GM03348 (cell line): ENCODE measurements around the gene TNS3.
"Not testable (repeated sequence)": the region's sequence is repeated elsewhere in the genome, so short reads cannot be mapped to it uniquely, and the experiment has no call there.

Source experiments
- DNase-seq: peaks from one replicate; pipeline ENCODE4 v3.0.0; 2012; ENCODE audit warnings: low spot score

TNS3 gene

DNA sequence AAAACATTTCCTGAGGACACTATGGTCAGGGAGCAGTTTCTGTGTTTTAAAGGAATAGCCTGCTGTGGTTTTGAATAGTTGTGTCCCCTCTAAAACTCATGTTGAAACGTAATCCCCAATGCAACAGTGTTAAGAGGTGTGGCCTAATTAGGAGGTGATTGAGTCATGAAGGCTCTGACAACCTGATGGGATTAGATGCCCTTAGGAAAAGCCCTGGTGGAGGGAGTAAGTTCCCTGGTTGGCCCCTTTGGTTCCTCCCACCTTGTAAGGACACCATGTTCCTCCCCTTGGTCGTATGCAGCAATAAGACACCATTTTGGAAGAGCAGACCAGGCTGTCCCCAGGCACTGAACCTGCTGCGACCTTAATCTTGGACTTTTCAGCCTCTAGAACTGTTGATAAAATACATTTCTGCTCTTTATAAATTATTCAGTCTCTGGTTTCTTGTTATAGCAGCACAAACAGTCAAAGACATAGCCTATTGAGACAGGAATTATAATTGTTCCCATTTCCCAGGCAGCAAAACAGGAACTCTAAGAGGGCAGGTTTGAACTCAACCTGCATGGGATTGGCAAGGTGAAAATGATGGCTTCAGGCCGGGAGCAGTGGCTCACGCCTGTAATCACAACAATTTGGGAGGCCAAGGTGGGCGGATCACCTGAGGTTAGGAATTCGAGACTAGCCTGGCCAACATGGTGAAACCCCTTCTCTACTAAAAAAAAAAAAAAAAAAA, 20.5 kb upstream of the TNS3 start:
- no peak for DNase-seq

DNA sequence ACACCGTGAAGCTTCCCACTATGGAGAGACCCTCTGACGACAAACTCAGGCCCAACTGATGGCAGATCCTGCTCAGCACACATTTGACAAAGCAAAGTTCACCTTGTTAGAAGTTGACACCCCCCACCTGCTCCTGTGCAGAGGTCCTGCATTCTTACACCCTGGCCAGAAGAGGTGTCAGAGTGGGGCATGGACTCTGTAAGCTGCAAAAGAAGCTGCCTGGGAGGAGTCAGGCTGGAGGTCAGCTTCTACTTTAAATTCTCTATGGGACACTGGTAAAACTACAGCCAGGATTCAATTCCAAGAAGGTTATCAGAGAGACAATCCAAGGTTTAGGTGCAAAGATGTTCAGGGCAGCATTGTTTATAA, 20.0 kb upstream of the TNS3 start:
- DNase-seq, result no peak

DNA sequence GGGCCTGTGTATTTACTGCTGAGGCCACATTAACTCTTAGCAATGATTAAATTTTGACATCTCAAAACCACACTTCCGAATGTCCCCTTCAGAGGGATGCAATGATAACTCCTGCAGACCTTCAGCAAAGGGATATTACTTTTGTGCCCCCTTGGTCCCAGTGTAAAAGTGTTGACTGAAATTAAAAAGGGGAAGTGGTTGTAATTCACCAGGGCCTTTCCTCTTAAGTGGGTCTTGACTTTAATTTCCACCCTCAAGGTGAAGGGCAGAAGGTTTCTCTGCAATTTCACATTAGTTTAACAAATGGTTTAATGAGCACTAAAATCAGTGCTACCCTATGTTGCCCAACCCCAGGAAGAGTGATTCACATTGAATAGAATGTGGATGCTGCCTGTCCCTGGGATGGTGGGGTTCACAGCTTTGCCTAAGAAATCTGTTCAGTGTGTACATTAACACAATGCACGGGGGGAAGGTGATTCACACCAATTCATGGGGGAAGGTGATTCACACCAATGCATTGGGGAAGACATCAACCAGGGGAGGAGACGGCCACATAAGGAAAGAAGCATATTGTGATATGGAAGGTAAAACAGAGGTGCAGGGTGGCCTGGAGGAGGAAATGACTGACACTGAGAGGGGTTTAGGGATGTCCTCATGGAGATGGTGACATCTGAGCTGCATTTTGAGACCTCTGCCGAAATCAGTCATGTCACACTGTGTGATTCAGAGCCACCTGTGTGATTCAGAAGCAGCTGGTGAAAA, 19.4 kb upstream of the TNS3 start:
- DNase-seq, result peak; percentile 74

DNA sequence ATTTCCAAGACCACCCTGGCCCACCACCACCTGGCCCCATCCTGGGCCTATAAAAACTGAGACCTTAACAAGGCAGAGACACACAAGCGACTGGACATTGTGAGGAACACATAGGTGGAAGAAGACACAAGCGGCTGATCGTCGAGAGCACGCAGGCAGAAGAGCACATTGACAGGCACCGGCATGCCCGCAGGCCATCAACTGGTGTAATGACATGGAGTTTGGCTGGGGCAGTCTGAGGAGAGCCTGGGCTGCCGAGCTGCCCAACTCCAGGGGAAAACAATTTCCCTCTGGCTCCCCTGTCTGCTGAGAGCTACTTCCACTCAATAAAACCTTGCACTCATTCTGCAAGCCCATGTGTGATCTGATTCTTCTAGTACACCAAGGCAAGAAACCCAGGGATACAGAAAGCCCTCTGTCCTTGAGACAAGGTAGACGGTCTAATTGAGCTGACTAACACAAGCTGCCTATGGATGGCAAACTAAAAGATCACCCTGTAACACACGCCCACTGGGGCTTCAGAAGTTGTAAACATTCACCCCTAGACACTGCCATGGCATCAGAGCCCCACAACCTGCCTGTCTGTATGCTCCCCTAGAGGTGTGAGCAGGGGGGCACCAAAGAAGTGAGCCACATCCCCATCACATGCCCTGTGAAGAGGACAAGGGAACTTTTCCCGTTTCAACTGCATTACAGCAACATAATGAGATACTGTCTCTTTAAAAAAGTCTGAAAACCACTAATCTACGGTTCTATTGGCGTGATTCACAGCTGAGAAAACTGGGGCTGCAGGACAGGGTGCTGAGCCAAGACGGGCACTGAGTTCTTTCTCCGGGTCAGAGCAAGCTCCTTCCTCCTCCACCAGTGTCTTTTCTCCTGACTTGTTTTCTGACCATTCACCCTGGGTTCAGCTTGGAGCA, 18.5 kb upstream of the TNS3 start:
- DNase-seq, result peak; percentile 75

DNA sequence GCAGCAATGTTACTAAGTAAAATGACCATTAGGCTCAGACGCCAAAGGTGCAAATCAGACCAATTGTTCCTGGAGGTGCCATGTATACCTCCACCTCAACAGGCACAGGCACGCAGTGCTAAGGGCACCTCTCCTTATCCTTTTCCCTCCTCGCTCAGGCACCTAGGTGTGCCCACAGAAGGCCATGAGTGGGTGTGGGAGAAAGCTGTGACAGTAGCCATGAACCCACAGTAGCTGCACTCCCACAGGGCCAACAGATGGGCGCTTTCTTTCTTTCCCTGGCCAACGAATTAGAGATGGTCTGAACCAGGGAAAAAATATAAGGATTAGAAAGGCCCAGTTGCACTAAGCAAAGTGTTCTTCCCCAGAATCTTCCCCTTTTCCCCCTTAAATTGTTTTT, 15.5 kb upstream of the TNS3 start:
- no peak for DNase-seq

DNA sequence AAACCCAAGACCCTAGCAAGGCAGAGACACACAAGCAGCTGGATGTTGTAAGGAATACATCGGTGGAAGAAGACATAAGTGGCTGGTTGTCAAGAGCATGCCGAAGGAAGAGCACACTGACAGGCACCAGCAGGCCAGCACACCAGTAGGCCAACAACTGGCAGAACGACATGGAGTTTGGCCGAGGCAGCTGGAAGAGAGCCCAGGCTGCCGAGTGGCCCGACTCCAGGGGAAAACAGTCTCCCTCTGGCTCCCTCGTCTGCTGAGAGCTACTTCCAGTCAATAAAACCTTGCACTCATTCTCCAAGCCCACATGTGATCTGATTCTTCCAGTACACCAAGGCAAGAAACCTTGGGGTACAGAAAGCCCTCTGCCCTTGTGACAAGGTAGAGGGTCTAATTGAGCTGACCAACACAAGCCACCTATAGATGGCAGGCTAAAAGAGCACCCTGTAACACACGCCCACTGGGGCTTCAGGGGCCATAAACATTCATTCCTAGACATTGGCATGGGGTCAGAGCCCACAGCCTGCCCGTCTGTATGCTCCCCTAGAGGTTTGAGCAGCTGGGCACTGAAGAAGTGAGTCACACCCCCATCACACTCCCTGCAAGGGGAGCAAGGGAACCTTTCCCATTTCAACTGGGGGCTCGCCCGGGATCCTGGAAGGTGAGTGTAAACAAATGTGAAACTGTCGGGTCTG, 14.7 kb upstream of the TNS3 start:
- DNase-seq, result no peak

DNA sequence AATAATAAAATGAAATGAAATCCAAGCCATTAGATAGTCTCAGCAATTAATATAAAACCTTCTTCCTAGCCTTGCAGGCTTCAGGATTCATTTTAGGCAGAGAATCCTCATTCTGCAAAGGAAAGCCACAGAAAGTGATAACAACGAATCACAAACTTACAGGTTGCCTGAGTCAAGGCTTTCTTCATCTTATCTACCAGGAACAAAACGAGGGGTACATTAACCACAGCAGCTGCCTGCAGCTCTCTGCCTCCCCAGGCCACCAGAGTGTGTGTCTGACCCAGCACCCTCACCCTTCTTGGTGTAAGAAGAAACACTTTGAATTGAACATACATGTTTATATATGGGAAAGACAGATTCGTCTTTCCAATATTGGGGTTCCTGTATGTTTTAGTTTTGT, 12.5 kb upstream of the TNS3 start:
- DNase-seq, result no peak

DNA sequence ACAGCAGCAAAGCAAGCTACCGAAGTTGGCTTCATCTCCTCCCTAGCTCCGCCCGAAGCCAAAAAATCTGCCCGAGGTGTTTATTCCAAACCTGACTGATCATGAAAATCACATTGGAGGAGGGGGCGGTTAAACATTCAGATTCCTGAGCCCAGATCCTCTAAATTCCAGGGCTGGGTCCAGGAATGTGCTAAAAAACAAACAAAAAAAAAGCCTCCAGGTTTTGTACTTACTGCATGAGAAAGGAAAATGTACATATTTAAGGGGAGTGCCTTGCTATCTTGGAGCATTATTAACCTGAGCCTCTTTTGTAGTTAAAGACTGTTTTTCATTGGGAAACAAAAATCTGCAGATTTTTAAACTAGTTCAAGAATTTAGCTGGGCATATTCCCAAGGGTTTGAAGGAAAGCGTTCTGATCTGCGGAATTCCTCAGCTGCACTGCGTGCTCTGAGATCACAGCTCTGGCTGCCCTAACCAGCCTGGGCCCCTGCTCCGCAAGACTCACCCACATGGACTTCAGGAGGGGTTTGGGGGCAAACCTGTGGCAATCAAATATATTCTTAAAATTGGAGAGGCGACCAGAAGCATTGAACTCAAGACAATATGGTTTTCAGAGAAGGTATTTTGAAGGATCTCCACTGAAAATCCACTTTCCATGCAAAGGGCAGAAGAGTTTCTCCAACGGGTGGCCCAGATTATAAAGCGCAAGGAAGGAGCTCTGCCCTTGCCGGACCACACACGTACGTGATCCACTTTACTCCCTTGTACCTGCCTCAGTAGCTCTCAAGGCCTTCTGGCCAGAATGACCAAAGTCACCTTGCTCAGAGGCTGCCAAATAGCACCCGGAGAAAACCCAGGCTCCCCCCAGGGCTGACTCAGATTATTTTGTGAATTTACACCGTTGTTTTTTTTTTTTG, 10.0 kb upstream of the TNS3 start:
- DNase-seq, result peak; percentile 81

DNA sequence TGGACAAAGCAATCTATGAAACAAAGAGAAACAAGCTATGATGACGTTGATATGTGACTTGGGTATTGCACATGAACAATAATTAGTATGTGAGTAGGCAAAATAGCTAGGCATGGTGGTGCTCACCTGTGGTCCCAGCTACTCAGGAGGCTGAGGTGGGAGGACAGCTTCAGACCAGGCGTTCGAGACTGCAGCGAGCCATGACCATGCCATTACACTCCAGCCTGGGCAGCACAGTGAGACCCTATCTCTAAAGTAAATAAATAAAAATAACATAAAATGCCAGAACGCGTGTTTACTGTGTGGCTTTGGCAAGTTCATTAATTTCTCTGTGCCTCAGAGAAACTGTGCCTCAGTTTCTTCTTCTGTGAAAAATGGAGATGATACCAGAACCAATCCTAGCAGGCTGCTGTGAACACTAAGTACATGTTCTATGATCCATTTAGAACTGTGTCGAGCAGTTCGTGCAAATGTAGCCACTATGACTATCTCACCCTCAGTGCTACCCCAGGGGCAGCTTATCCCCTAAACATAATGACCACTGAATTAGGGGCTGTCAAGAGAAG, 9.3 kb upstream of the TNS3 start:
- DNase-seq, result no peak

DNA sequence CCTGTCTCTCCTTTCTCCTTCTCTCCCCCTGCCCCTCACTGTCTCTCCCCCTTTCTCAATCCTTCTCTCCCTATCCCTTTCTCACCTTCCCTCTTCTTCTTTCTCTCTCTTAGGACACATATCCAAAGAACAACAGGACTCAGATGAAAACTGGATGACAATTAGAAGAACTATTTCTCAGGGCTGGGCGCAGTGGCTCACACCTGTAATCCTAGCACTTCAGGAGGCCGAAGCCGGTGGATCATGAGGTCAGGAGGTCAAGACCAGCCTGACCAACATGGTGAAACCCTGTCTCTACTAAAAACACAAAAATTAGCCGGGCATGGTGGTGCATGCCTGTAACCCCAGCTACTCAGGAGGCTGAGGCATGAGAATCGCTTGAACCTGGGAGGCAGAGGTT, 8.3 kb upstream of the TNS3 start:
- not testable (repeated sequence) for DNase-seq

DNA sequence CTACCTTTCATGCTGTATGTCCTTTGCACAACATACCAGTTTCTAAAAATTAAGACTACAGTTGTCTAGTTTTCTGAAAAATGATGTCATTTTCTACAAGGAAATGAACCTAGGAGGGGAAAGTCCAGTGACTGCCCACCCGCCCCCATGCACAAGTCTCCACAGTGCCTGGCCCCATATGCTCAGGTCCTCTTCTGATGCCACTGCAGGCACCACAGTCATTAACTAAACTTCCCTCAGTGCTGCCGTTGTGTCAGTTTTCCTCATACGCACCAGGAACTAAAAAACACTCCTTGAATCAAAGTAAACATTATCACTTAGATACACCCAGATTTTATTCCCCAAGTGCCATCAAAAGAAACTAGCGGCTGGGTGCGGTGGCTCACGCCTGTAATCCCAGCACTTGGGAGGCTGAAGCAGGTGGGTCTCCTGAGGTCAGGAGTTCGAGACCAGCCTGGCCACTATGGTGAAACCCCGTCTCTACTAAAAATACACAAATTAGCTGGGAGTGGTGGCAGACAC, 6.9 kb upstream of the TNS3 start:
- DNase-seq, result no peak

DNA sequence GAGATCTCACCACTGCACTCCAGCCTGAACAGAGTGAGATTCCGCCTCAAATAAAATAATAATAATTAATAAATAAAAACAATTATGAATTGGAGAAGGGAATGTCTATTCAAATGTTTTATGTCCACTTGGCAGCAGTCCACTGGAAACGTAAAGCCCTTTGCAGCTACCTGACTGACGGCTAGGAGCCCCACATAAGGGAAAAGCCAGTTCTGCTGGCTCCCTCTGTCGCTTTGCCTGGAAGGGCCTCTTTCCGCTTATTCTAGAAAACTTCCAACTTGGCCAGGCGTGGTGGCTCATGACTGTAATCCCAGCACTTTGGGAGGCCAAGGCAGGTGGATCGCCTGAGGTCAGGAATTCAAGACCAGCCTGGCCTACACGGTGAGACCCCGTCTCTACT, 6.1 kb upstream of the TNS3 start:
- no peak for DNase-seq

DNA sequence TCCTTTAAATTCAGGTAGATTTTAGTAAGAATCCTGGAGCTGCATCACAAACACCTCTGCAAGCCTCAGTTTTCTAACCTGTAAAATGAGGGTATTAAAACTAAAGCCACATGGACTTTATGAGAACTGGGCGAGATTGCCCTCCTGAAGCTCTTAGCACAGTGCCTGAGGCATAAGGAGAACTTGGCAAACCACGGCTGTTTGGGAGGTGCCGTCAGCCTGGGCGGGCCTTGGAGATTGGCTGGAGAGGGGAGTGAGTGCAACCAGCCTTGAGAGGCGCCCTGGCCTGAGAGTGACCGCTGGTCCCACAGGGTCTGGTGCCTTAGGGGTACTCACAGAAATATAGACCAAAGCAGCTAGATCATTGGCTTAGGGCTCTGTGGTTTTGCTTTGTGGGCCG, 5.4 kb upstream of the TNS3 start:
- no peak for DNase-seq

DNA sequence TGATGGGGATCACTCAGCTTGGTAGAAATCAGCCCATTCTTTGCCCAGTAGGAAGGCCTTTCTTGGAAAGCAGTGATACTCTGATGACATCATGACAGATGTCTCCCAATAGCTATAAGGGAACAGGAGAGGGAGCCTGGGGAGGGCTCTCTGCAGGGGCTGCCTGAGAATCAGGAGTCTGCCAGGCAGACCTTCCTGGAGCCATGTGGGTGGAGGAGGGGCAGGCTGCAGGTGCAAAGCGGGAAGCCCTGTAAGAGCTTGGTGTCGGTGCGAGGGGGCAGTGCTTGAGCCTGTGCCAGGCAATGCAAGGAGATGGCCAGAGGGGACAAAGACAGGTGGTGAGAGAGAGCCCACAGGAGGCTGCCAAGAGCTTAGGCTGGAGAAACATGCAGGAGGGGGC, 5.0 kb upstream of the TNS3 start:
- no peak for DNase-seq

DNA sequence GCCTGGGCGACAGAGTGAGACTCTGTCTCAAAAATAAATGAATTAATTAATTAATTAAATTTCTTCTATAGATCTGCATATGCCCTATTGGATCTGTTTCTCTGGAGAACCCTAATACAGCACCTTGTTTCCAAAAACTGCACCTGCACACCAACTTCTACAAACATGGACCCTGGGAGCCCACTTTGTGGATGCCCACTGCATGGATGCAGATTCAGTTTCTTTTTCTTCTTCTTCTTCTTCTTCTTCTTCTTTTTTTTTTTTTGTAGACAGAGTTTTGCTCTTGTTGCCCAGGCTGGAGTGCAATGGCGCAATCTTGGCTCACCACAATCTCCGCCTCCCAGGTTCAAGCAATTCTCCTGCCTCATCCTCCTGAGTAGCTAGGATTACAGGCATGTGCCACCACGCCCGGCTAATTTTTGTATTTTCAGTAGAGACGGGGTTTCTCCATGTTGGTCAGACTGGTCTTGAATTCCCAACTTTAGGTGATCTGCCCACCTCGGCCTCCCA, 4.3 kb upstream of the TNS3 start:
- DNase-seq, result not testable (repeated sequence)

DNA sequence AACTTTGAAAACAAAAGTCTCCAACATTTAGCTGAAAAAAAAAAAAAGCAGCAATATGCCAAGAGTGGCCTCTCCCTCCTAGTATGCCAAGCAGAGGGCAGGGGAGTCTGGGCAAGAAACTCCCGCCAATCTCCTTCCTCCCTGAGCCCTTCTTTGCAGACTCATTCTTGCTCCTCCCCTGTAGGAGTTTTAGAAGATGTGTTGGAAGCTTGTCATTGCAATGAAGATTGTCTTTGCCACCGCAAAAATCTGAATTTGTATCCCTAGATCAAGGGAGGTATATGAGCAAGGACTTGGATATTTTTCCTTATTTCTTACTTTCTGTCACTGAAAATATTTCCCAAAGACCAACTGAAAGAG, 2.6 kb upstream of the TNS3 start:
- peak; percentile 40 for DNase-seq

DNA sequence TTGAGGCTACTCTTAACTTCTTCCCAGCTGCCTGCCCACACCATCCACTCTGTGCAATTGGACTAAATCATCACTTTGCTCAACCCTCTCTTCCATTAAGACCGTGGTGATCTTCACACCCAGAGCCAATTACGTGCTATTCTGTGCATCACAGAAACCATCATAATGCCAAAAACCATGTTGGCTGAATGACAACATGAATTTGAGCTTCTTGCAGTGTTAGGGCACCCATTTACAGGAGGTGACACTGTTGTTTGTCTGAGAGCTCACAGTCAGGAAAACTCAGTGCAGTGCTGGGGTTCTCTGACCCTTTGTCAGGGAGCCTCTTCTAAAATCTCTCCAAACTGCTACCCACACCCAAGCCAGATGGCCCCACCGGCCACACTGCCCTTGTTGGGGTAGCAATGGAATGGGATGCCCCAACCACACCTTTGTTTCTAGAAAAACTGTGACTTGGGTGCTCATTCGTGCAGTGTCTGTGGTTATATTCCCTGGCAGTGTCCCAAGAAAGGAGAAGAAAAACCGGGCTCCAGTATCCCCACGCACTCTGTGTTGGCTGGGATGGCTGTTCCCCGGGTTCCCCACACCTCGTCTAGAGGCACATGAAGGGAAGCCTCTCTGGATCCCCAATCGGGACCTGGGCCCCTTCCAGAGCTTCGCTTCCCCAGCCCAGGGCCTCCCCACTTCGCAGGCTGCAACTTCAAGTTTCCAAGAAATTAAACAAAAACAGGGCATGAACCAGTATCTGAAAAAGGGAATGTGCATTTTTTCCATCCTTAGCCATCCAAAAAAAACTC, 2.0 kb upstream of the TNS3 start:
- no peak for DNase-seq

DNA sequence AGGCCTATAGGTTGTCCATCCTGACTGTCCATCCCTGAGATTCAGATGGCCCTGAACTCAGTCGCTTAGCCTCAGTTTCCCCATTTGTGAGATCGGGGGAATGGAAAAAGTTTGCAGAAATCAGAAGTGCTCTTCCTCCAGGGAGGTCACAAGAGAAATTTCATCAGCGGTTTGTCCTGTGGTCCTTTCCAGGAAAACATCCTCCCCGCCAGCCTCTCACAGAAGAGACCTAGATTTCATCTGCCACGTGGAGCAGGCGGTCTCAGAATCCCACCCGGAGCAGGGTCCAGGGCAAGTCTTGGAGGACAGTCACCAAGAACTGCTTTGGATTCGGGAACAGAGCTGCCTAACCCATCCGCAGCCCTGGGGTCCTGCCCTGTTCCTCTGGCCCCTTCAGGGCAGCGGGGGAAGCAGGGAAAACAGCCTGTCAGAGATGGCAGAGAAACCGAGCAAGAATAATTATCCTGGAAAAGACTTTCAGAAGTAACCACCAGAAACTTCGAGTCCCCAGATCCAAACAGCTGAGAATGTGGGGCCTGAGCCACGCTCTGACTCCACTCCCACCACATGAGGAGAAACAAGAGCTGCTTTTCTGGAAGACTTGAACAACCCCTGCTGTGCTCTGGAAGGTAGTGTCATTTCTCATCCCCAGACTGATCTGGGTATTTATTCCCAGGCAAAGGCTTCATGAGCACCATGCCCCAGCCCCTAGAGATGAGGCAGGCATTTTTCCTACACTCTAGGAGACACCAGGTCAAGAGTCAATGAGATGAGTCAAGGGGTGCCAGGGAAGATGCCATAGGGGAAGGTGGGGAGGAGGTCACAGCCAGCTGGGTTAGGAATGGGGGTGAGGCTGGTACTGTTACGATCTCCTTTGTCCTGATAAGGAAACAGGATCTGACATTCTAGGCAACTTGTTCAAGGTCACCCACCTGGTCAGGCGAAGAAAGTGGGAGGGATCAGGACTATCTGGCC, 1.1 kb upstream of the TNS3 start:
- no peak for DNase-seq
